Measurements from ENCODE around the gene APOA5.
A peak's percentile ranks its signal among the peaks of the same experiment; 100 is the strongest.
"Not testable (repeated sequence)": the region's sequence is repeated elsewhere in the genome, so short reads cannot be mapped to it uniquely, and the experiment has no call there.

Gene APOA5

GRCh38 chr11:116774661-116775060 is 17.0 kb downstream of the APOA5 start:
- DNase-seq (ENCODE audit: low read depth), result no peak

- no peak for DNase-seq (ENCODE audit: low read depth)
These were observed 18.2 kb downstream of the APOA5 start for GRCh38 chr11:116773203-116774097.

DNA sequence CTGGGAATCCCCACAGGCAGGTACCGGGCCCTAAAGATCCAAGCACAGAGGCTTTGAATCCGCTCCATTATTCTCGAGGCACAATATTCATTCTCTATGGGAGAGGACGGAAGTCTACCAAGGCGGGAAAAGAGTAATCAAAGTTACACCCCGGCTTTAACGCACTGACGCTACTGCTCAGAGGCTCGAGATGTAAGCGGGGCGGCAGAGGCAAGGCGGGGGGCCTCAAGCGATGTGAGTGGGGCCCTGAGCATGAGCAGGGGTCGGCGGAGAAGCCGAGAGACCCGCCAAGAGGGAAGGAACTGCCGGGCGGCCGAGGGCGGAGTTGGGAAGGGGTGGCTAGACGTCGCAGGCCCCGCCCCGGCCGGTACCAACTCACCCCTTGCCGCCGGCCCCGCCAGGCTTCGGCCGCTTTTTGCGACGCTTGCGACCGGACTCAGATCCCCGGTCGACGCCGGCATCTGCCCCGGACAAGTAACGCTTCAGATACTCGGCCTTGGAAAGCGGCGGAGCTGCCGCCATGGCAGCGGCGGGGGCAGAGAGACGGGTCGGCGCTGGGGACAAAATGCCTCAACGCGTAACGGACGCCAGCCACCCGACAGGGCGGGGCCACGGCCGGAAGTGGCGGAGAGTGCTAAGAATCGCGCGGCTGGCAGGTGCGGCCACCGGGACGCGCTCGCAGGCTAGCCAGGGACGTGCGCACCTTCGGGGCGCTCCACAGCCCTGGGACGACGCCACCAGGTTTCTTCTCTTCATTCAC is 19.1 kb downstream of the APOA5 start, which contains the start of gene BUD13:
Gene BUD13 (minus strand): TSS at position 545 of the 760 bp plus-strand sequence. CDS start 23 bp downstream, at position 522.
- DNase-seq (ENCODE audit: low read depth), result peak; percentile 81

DNA sequence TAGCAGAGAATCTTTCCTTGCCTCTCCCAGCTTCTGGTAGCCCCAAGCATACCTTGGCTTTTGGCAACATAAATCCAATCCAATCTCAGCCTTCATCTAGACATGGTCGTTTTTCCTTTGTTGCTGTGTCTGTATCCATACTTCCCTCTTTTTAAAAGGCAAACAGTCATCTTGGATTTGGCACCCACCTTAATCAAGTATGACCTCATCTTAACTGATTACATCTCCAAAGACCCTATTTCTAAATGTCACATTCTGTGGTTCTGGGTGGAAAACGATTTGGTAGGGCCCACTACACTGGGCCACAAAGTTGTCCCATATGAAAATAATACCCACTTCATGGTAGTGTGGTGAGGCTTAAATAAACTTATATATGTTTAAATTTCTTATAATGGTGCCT is 19.7 kb downstream of the APOA5 start:
- no peak for DNase-seq (ENCODE audit: low read depth)

DNA sequence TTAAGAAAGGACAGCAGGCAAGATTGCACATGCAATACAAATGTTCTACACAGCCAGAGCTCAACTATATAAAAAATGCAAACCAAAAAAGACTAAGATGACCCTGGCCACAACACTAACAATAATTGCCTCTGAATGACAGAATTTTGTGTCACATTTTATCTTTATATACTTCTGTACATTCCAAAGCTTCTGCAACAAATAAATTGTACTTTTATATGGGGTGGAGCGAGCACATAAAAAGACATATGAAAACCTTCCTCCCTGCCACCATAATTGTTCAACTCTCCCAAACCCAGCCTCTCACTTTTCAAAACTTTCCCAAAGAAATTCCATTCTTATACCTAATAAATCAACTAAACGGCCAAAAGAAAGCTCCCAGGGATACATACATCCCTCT is 29.5 kb downstream of the APOA5 start:
- DNase-seq (ENCODE audit: low read depth), result no peak

DNA sequence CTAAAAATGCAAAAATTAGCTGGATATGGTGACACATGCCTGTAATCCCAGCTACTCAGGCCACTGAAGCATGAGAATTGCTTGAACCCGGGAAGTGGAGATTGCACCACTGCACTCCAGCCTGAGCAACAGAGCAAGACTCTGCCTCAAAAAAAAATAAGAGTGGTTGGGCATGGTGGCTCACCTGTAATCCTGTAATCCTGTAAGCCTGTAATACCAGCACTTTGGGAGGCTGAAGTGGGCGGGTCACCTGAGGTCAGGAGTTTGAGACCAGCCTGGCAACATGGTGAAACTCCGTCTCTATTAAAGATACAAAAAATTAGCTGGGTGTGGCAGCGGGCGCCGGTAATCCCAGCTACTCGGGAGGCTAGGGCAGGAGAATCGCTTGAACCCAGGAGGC is 35.6 kb downstream of the APOA5 start:
- not testable (repeated sequence) for DNase-seq (ENCODE audit: low read depth)

- no peak for DNase-seq (ENCODE audit: low read depth)
These were observed 41.5 kb downstream of the APOA5 start for GRCh38 chr11:116750070-116750718.

DNA sequence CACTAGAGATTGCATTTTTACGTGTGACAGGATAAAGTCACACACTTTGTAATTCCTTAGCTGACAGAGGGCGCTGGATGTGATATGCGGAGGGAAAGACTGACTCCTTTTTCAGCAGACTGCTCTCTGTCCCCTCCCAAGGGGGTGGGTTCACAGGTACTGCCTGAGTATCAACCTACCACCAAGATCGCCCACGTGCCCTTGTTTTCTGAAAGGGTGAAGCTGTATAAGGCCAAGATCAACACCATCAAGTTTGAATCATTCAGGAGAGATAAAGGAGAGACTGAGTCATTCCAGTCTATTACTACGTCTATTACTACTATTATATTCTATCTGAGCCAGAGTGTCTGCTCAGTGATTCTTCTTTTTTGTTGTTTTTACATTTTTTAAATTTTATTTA is 49.6 kb downstream of the APOA5 start:
- peak; percentile 15 for DNase-seq (ENCODE audit: low read depth)

DNA sequence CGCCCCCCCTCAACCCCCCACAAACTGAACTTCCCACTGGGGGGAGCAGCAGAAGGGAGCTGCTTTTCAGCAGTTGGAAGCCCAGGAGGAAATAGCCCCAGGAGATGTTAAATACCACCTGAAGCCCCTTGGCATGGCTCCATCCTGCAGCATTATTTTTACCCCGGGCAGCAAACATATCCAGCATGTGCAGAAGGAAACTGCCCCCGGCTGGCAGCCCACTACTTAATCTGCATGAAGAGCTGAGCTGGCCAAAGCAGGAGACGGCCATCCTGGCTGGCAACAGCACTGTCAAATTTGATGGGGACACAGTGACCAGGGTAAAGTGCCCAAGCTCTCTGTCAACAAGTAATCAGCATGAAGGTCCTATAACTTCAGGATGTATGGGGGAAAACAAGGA is 50.9 kb downstream of the APOA5 start:
- no peak for DNase-seq (ENCODE audit: low read depth)

Data from EH (cell line).